Mucosa of stomach (tissue), 1 donor: ENCODE data around the gene SMG9.

ENCODE experiments used
- H3K27me3 ChIP-seq: one replicate; pipeline ENCODE4 v1.7.0; 2013; ENCODE audit warnings: mild to moderate bottlenecking, low read length; ENCODE audit not compliant: control insufficient read depth, insufficient read depth
- H3K36me3 ChIP-seq: one replicate; pipeline ENCODE4 v1.7.0; 2013; ENCODE audit warnings: low read length; ENCODE audit not compliant: control insufficient read depth, insufficient read depth
- H3K4me1 ChIP-seq: one replicate; pipeline ENCODE4 v1.7.0; 2013; ENCODE audit warnings: mild to moderate bottlenecking, low read length; ENCODE audit not compliant: control insufficient read depth, insufficient read depth
- H3K4me3 ChIP-seq: one replicate; pipeline ENCODE4 v1.7.0; 2013; ENCODE audit warnings: low read length
- H3K9ac ChIP-seq: one replicate; pipeline ENCODE4 v1.7.0; 2013; ENCODE audit warnings: mild to moderate bottlenecking, low read length, moderate library complexity
- H3K9me3 ChIP-seq: one replicate; pipeline ENCODE4 v1.7.0; 2013; ENCODE audit warnings: mild to moderate bottlenecking, low read length, moderate library complexity; ENCODE audit not compliant: control insufficient read depth
- donor health status: Pancreatic carcinoma.

SMG9 gene, protein sequence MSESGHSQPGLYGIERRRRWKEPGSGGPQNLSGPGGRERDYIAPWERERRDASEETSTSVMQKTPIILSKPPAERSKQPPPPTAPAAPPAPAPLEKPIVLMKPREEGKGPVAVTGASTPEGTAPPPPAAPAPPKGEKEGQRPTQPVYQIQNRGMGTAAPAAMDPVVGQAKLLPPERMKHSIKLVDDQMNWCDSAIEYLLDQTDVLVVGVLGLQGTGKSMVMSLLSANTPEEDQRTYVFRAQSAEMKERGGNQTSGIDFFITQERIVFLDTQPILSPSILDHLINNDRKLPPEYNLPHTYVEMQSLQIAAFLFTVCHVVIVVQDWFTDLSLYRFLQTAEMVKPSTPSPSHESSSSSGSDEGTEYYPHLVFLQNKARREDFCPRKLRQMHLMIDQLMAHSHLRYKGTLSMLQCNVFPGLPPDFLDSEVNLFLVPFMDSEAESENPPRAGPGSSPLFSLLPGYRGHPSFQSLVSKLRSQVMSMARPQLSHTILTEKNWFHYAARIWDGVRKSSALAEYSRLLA

DNA sequence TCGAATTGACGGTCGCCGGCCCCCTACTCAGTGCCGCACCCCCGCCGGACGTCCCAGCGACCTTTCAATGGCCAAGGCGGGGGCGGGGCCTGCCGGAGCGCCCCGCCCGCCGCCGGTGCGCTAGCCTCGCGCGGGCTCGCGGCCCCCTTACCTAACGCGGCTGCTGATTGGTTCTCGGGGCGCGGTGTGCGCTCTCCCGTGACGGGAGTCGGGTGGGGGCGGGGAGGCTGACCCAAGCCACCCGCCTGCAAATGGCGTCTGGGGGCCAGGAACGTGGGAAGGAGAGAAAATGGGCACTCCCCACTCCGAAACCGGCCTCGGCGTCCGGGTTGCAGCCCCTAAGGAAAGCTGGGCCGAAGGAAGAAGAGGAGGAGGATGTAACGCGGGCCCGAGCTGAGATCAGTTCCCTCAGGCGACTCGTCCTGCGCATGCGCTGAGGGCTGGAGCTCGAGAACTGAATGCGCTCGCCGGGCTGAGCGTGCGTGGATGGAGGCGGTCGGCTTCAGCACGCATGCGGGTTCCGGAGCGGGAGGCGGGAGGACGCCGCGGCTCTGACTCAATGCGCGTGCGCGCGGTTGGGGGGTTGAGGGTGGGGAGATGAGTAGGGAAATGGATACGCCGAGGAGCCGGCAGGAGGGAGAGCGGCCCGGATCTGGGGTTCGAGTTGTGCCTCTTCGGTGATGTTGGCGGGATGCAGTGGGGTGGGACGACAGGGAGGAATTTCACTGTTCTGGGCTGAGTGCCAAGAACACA lies at the start of gene SMG9:
Gene SMG9 (minus strand): TSS at position 460 of the 753 bp plus-strand sequence. CDS start 4,221 bp downstream, outside the sequence.
- Histone ChIP-seq H3K4me3 (peak within 1 kb of the TSS; percentile 79), H3K4me1 (peaks cover 52% of the 10 kb centered on the region), H3K27me3 (no peaks in the 10 kb centered on the region)

DNA sequence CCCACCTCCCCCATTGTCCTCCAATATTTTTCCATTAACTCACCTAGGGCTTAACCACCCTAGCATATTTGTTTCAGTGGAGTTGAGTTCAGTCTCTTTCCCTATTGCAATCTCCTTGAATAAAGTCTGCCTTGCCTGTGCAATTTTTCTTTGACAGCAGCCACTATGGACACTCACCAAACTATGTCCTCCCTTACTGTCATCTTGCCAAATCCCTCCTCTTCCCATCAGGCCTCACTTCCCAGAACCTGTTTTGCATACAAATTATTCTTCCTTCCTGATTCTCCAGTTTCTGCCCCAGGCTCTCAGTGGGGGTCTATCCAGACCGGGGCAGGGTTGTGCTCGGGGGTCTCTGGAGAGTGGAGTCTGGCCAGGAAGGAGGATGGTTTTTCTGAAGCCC lies 49.7 kb upstream of the SMG9 start:
- Histone ChIP-seq H3K9ac (no peak overlapping the region), H3K9me3 (no peaks in the 10 kb centered on the region), H3K4me3 (no peak overlapping the region), H3K4me1 (peaks cover 4% of the 10 kb centered on the region), H3K27me3 (peaks cover 3% of the 10 kb centered on the region), H3K36me3 (no peaks in the 10 kb centered on the region)

More for the DNA sequence above, at the start of gene SMG9:
- no peaks in the 10 kb centered on the region for H3K9me3 ChIP-seq
- H3K36me3 ChIP-seq = no peaks in the 10 kb centered on the region
- H3K9ac ChIP-seq = peak within 1 kb of the TSS; percentile 91

DNA sequence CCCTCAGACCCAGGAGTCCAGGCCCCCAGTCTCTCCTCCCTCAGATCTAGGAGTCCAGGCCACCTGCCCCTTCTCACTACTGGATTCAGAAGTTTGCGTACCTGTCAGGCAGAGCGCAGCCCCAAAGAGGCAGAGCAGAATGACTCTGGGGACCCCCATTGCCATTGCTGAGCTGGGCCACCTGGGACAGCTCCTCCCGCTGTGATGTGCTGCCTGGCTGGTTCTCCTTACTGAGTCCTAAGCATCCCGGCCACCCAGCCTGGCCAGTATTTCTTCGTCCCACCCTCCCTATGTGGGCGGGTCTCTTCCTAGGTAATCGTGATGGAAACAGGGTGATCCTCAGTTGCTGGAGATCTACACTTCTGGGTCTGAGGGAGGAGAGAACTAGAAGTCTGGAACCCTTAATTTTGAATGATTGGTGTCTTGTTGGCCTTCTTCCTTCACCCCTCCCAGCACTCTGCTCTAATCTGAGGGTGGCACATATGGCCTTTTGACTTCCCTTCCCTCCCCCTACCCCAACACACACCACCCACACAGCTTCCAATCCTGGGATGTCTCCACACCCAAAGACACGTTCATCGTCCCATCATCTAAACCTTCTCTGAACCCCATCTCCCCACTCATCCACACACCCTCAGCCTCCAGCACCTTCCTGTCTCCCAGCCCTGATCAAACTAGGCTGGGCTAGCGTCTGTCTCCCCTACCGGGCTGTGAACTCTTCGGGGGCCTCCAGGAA lies 47.6 kb upstream of the SMG9 start, which contains the start of gene LYPD5:
Gene LYPD5 (minus strand): TSS at position 232 of the 736 bp plus-strand sequence. CDS start 67 bp downstream, at position 165.
- no peaks in the 10 kb centered on the region for H3K9me3 ChIP-seq
- H3K9ac ChIP-seq = no peak within 1 kb of the TSS
- no peak within 1 kb of the TSS for H3K4me3 ChIP-seq
- peaks cover 12% of the 10 kb centered on the region for H3K4me1 ChIP-seq
- H3K36me3 ChIP-seq = no peaks in the 10 kb centered on the region
- H3K27me3 ChIP-seq = peaks cover 4% of the 10 kb centered on the region

DNA sequence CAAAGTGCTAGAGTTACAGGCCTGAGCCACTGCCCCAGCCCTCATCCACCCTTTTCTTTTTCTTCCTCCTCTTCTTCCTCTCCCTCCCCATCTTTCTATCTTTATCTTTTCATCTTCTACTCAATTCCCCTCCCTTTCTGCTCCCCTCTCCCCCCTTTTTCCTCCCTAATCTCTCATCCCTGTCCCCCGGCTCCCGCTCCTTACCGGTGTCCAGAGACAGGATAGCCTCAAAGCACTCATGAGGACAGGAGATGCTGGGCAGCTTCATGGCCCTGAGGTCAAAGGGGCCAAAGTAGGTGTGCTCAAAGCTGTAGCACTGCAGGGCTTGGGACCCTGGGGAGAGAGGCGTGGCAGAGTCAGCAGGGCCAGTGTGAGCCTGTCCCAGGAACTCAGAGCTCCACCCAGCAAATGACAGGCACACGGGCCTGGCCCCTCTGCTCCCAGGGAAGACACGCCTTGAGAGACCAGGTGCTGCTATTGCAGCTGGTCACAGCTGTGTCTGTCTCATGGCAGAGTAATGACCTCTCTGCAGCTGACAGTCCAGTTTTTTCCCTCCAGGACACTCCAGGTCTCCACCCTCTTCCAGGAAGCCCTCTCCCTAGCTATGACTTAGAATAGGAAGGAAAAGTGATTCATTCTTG lies 44.9 kb upstream of the SMG9 start:
- Histone ChIP-seq H3K36me3 (no peaks in the 10 kb centered on the region), H3K4me1 (peaks cover 12% of the 10 kb centered on the region), H3K27me3 (peaks cover 4% of the 10 kb centered on the region), H3K4me3 (no peak overlapping the region), H3K9me3 (no peaks in the 10 kb centered on the region), H3K9ac (no peak overlapping the region)

DNA sequence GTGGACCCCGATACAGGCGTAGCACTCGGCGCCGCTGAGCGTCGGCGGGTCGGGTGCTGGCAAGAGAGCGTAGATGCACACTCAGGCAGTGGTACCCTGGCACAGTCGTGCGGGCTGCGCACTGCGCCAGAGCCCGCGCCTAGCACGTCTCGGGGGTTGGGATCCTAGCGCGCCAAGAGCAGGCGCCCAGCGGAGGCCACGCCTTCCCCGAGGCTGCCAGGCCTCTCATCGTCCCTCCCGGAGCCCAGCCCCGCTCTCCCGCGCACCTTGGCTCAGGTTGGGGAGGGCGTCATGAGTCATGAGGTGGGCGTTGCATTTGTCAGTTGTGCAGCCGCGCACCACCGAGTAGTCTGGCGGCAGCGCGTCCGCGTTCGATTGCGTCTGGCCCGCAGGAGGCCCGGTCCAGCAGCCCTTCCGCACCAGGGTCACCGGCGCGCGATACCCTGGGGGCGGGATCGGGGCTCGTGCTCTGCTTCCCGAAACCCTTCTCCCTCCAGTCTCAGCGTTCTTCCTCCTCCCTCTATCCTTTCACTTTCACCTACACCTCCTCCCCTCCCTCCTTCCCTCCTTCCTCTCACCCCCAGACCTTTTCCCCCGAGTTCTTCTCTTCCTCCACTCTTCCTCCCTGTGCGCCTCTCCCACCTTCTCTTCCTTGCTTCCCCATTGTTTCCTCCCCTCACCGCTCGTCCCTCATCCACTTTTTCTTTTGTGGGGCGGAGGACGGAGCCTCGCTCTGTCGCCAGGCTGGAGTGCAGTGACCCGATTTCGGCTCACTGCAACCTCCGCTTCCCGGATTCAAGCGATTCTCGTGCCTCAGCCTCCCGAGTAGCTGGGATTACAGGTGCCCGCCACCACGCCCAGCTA lies 44.0 kb upstream of the SMG9 start:
- peak overlapping the region; percentile 51 for H3K9ac ChIP-seq
- peaks cover 4% of the 10 kb centered on the region for H3K27me3 ChIP-seq
- peaks cover 12% of the 10 kb centered on the region for H3K4me1 ChIP-seq
- H3K36me3 ChIP-seq = no peaks in the 10 kb centered on the region
- no peaks in the 10 kb centered on the region for H3K9me3 ChIP-seq
- H3K4me3 ChIP-seq = peak overlapping the region; percentile 76

DNA sequence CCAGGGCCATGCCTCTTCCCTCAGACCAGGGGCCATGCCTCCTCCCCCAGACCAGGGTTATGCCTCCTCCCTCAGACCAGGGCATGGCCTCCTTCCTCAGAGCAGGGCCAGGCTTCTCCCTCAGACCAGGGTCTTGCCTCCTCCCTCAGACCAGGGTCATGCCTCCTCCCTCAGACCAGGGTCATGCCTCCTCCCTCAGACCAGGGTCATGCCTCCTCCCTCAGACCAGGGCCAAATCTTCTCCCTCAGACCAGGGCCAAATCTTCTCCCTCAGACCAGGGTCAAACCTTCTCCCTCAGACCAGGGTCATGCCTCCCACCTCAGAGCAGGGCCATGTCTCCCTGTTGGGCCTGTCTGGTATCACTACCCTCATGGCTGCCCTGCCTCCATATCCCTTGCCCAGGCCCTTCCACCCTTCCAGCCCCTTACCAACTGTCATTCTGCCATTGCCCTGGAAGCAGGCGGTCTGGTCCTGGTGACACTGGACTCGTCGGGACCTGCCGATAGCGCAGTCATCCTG lies 43.3 kb upstream of the SMG9 start:
- Histone ChIP-seq H3K9ac (peak overlapping the region; percentile 51), H3K9me3 (no peaks in the 10 kb centered on the region), H3K4me1 (peaks cover 12% of the 10 kb centered on the region), H3K27me3 (peaks cover 4% of the 10 kb centered on the region), H3K36me3 (no peaks in the 10 kb centered on the region), H3K4me3 (peak overlapping the region; percentile 76)

DNA sequence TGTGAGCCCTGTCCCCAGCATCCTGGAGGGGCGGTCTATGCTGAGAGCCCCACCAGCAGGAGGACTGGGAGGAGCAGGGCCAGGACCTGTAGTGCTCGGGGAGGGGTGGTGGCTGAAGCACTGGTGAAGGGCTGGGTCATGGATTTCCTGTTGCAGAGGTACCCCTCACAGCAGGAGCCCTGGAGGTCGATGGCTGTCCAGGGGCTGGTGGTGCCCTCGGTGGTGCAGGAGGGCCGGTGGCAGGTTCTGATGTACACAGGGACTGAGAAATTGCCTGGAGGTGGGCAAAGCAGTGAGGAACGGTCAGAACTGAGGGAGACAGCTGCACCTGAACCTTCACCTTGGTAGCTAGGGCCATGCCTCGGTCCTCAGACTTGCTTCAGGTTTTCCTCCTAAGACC lies 42.8 kb upstream of the SMG9 start:
- peaks cover 4% of the 10 kb centered on the region for H3K27me3 ChIP-seq

DNA sequence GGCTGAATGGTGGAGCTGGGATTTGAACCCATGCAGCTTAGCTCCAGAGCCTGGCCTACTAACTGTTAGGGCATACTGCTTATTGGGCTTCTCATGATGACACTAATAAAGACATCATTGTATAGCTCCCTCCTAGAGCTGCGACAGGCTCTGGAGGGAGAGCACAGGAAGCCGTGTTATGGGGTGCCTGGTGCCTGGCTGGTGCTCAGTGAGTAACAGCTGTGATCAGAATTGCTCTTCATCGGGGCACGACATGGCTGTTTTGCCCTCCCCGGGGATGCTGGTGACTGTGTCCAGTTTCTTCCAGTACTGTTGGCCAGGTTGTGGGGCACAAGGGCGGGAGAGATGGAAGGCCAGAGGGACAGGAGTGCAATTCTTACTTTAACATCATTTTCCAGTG lies 42.4 kb upstream of the SMG9 start:
- peaks cover 4% of the 10 kb centered on the region for H3K27me3 ChIP-seq
- no peaks in the 10 kb centered on the region for H3K36me3 ChIP-seq
- no peak overlapping the region for H3K9ac ChIP-seq
- peaks cover 12% of the 10 kb centered on the region for H3K4me1 ChIP-seq
- no peak overlapping the region for H3K4me3 ChIP-seq
- no peaks in the 10 kb centered on the region for H3K9me3 ChIP-seq

More for the DNA sequence above, 42.8 kb upstream of the SMG9 start:
- Histone ChIP-seq H3K9ac (no peak overlapping the region), H3K4me3 (no peak overlapping the region), H3K4me1 (peaks cover 12% of the 10 kb centered on the region), H3K36me3 (no peaks in the 10 kb centered on the region), H3K9me3 (no peaks in the 10 kb centered on the region)

DNA sequence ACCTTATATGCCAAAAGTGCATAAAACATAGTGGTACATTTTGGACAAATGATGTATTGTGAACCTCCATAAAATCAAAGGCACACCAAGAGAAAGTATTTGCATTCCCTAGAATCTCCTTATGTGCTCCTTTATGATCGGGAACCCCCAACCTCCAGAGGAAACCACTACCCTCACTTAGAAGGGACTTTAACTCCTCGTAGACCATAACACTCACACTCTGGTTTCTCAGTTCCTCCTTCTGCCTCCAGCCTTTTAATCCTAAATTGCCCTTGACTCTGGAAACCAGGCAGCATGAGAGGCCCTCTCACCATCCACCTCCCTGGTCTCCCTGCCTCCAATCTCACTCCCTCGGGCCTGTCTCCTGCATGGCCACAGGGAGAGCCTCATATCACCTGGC lies 35.8 kb upstream of the SMG9 start:
- Histone ChIP-seq H3K27me3 (no peaks in the 10 kb centered on the region), H3K36me3 (no peaks in the 10 kb centered on the region), H3K4me3 (no peak overlapping the region), H3K4me1 (no peaks in the 10 kb centered on the region), H3K9me3 (no peaks in the 10 kb centered on the region), H3K9ac (no peak overlapping the region)

DNA sequence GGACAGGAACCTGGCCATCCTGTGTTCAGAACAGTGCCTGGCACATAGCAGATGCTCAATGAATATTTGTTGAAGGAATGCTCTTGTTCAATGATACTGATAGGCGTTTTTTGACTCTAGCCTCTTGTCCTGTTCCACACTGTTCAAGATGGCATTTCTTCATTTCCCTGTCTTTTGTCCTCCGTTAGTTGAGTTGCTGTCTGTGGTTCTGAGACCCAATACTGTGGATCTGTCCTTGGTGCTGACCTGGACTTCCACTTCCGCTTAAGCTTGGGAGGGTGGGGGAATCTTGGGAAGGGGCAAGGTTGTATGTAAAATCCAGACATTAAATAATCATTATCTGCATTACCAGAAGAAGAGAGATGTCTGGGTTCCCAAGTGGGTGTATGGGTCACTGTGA lies 34.3 kb upstream of the SMG9 start:
- no peaks in the 10 kb centered on the region for H3K27me3 ChIP-seq
- no peaks in the 10 kb centered on the region for H3K36me3 ChIP-seq
- H3K4me1 ChIP-seq = peaks cover 13% of the 10 kb centered on the region
- no peak overlapping the region for H3K9ac ChIP-seq
- H3K9me3 ChIP-seq = no peaks in the 10 kb centered on the region
- H3K4me3 ChIP-seq = no peak overlapping the region
